GM18505 (cell line): ENCODE data around the gene C9.
A peak's percentile ranks its signal among the peaks of the same experiment; 100 is the strongest.
"Not testable (repeated sequence)": the region's sequence is repeated elsewhere in the genome, so short reads cannot be mapped to it uniquely, and the experiment has no call there.

ENCODE experiments used
- ATAC-seq: cut with Tn5 transposase; IDR thresholded peaks from one replicate; pipeline ENCODE4 v1.9.1; 2021; ENCODE audit not compliant: unreplicated experiment
- POLR2A ChIP-seq: IDR thresholded peaks from 4 replicates; pipeline ENCODE4 v1.6.1; 2011; ENCODE audit warnings: borderline replicate concordance; ENCODE audit not compliant: insufficient read depth, insufficient read length; ENCODE audit errors: extremely low read depth

The C9 gene

DNA sequence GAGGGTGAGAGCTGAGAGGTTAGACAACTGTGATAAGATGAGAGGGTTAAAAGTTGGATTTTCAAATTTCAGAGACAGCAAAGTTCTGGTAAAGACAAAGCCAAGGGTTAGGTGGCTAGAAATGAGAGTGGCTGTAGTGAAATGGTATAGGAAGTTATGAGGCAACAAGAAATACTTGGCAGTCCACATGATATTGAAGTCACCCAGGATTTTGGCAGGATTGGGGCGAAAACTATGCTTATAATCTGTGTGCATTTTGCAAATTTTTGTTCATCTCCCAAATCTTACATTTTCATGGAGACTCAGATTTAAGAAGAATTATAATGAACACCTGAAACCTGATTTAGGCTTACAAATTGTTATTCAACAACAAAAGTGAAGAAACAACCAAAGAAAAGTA, 35.6 kb downstream of the C9 start:
- no peak for ATAC-seq
- TF ChIP-seq POLR2A: no peak

GRCh38 chr5:39323542-39323941, 40.8 kb downstream of the C9 start:
- no peak for TF ChIP-seq POLR2A
- no peak for ATAC-seq

GRCh38 chr5:39319395-39319794, 44.9 kb downstream of the C9 start:
- no peak for TF ChIP-seq POLR2A
- ATAC-seq: no peak

GRCh38 chr5:39316464-39316863, 47.8 kb downstream of the C9 start:
- not testable (repeated sequence) for ATAC-seq

DNA sequence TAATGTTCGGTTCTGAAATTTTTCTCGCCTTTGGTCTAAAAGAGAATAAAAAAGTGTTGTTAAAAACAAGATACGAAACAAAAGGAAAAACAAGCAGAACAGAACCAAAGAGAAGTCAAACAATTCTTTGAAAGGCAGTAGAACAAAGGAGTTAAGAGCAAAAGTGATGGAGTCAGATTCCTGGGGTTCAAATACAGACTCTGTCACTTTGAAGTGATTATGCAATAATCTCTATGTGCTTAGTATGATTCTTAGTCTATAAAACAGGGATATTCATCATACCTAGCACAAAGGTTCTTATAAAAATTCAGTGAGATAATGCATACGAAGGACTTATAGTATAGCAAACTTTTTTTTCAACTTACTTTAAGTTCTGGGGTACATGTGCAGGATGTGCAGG, 48.3 kb downstream of the C9 start:
- no peak for ATAC-seq

DNA sequence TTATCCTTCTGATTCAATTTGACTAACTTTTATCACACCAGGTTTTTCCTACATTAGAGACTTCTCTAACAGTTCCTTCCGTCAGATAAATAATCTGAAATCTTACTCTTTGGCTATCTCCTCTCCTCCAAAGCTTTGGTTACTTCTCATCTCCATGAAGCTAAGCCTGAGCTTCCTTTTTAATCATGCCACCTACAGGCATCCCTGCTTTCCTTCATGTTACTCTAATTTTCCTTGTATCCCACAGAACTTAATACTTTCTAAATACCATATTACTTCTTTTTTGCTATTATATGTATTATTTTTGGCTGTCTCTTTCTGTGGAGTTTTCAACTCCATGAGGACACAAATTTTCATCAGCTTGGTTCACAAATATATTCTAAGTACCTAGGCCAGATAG, 49.7 kb downstream of the C9 start:
- no peak for ATAC-seq
- no peak for TF ChIP-seq POLR2A

More for the DNA sequence above, 48.3 kb downstream of the C9 start:
- no peak for TF ChIP-seq POLR2A

- TF ChIP-seq POLR2A: no peak
- ATAC-seq: no peak
Measured at GRCh38 chr5:39309534-39309933, 54.8 kb downstream of the C9 start.

- TF ChIP-seq POLR2A: no peak
- peak; percentile 91 for ATAC-seq
Measured at GRCh38 chr5:39302472-39302871, 61.8 kb downstream of the C9 start.

- ATAC-seq: no peak
- TF ChIP-seq POLR2A: no peak
Measured at GRCh38 chr5:39301406-39301805, 62.9 kb downstream of the C9 start.

DNA sequence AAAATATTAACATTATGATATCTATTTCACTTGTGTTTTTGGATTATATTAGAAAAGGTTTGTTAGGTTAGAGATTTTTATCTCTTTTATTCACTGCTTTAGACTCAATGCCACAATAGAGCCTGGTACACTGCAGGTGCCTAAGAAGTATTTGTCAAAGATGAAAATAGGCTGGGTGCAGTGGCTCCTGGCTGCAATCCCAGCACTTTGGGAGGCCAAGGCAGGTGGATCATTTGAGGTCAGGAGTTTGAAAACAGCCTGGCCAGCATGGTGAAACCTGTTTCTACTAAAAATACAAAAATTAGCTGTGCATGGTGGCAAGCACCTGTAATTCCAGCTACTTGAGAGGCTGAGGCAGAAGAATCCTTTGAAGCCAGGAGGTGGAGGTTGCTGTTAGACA, 64.3 kb downstream of the C9 start:
- no peak for TF ChIP-seq POLR2A
- no peak for ATAC-seq

- ATAC-seq: no peak
- TF ChIP-seq POLR2A: no peak
Measured at GRCh38 chr5:39294736-39295135, 69.6 kb downstream of the C9 start.

GRCh38 chr5:39284552-39284951, 79.7 kb downstream of the C9 start:
- no peak for ATAC-seq
- no peak for TF ChIP-seq POLR2A

DNA sequence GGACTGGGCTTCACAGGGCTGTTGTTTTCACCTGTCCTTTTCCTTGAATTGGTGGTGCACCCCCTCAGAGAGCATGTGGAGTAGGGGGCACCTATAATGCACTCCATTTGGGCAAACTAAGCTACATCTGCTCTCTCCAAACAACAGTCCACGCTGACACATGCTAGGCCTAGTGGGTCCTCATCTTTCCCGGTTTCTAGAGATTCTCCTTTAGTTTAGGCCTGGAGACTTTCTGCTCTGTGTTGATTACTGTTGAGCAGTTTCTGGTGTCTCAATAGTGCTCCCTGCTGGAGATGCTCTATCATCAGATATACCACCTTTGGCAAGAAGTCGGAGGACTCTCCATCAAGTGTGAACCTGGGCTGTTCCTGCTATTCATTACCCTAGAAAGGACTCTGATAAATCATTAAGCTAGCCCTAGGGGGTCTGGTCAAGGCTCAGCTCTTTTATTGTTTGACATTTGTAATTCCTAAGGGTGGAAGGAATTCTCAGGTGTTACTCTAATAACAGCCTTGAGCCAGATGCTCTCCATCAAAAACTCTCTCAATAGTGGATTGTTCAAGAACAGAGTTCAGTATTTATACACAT, 81.0 kb downstream of the C9 start:
- no peak for TF ChIP-seq POLR2A
- peak; percentile 84 for ATAC-seq

DNA sequence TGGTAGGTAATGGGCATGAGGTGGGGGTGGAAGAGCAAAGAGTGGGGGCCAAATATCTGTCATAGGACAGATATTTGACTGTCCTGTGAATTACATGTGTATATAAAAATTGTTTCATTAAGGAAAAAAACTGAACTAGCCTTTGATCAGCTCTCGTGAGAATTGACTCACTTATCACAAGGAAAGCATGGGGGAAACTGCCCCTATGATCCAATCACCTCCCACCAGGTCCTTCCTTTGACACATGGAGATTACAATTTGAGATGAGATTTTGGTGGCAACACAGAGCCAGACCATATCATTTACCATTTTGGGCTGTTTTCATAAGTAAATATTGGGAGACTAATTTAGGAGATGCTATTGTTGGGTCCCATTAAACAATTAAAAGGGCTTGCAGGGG, 81.7 kb downstream of the C9 start:
- no peak for TF ChIP-seq POLR2A
- no peak for ATAC-seq

GRCh38 chr5:39275865-39276264, 88.4 kb downstream of the C9 start:
- not testable (repeated sequence) for ATAC-seq
